Mammary epithelial cell (primary cell): ENCODE measurements around the gene BTN2A1.

Experiments
- EZH2 ChIP-seq: IDR thresholded peaks from 2 replicates; pipeline ENCODE4 v1.6.1; 2012; ENCODE audit warnings: low read length, inconsistent platforms, borderline replicate concordance
- TF ChIP-seq, protein P1 (sequence below), 2 donors: IDR thresholded peaks in 1 of 2; conservative IDR thresholded peaks in 1 of 2; 2 replicates each; pipeline ENCODE4 v1.5.1; 2011 to 2012; ENCODE audit warnings: inconsistent platforms in 2 of 2, low read length in 2 of 2, mild to moderate bottlenecking in 2 of 2, control low read depth in 1 of 2, low read depth in 1 of 2; ENCODE audit not compliant: insufficient read depth in 1 of 2; ENCODE audit errors: extremely low read depth in 1 of 2

DNA sequence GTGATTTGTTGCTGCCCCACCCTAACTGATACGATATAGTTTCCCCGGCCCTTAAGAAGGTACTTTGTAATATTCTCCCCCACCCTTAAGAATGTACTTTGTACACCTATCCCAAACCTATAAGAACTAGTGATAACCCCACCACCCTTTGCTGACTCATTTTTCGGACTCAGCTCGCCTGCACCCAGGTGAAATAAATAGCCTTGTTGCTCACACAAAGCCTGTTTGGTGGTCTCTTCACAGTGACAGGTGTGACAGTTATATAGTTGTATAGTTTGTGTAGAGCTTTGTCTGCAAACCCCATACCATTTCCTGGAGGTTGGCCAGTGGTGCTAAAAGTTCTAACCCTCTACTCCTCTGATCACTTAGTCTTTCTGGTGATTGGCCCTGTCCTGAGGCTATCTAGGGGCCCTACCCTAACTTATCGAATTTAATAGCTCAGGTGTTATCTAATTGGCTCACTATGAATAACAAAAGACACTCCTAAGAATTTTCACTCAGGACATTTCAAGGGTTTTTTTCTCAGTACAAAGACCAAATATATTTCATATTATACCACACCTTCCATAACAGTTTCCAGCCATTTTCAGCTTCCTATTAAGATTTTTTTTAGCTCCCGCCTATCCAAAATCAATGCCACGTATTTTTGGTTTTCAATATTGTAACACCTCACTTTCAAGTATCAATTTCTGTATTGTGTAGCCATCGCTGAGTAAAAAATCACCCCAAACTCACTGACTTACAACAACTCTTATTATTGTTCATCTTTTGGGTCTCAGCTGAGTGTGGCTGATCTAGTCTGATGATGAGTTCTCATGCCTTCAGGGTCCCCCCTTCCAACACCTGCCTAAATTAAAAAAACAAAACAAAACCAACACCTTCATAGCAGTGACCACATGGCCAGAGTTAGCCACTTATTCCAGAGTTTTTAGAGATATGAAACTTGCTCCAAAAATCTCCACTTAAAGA, 32.5 kb downstream of the BTN2A1 start:
- no peak for TF ChIP-seq EZH2
- TF ChIP-seq, protein P1, sequence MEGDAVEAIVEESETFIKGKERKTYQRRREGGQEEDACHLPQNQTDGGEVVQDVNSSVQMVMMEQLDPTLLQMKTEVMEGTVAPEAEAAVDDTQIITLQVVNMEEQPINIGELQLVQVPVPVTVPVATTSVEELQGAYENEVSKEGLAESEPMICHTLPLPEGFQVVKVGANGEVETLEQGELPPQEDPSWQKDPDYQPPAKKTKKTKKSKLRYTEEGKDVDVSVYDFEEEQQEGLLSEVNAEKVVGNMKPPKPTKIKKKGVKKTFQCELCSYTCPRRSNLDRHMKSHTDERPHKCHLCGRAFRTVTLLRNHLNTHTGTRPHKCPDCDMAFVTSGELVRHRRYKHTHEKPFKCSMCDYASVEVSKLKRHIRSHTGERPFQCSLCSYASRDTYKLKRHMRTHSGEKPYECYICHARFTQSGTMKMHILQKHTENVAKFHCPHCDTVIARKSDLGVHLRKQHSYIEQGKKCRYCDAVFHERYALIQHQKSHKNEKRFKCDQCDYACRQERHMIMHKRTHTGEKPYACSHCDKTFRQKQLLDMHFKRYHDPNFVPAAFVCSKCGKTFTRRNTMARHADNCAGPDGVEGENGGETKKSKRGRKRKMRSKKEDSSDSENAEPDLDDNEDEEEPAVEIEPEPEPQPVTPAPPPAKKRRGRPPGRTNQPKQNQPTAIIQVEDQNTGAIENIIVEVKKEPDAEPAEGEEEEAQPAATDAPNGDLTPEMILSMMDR (conservative IDR thresholded peaks at IDR 0.05 in 1 of 2, IDR thresholded peaks at IDR 0.05 in 1 of 2; ENCODE audit: extremely low read depth in 1 of 2, insufficient read depth in 1 of 2, low read depth in 1 of 2, low read length in 2 of 2): no peak
